ENCODE measurements around the gene SPEN. TPM values are rescaled to one million over a fixed set of nuclear protein-coding genes. Genes with fewer than 3 reads are reported as not detected.
"Not testable (repeated sequence)": the region's sequence is repeated elsewhere in the genome, so short reads cannot be mapped to it uniquely, and the experiment has no call there.

The SPEN gene
- total RNA-seq, 1 experiment from 2014 or later = 46.4 TPM

DNA sequence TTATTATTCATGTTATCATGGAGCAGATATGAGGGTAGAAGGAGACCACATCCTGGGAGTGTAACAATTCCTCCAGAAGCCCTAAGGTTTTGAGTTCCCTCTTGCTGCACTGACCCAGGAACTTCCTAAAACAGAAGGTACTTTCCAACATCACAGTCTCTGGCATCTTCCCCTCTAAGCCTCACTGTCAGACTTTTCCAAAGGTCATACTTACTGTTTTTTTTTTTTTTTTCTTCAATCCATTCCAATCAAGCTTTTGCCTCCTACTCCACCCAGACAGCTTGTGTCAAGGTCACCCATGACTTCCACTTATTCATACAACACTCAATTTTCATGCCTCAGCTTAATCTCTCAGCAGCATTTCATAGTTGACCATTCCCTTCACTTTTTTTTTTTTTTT lies 21.7 kb upstream of the SPEN start:
- H3K27ac Mint-ChIP-seq (ENCODE audit: unreplicated experiment) = no peak overlapping the region

DNA sequence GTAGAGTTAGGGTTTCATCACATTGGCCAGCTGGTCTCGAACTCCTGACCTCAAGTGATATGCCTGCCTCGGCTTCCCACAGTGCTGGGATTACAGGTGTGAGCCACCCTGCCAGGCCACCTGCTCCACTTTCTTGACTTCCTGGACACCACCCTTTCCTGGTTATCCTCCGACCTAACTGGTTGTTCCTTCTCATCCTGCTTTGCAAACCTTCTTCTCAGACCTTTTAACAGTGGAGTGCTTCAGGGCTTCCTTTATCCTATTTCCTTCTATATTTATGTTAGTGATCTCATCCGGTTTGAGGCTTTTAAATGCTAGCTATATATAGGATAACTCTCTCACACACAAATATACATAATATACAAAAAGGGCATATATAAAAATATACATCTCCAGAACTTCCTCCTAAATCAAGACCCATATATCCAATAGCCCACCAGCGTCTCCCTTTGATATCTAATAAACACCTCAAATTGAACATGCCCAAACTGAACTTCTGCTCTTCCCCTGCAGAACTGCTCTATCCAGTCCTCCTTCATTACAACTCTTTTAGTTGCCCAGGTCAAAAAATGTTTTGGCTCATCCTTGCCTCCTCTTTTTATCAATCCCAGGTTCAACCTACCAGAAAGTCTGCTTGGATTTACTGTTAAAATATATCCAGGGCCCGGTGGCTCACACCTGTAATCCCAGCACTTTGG lies 20.5 kb upstream of the SPEN start:
- no peak overlapping the region for H3K27ac Mint-ChIP-seq (ENCODE audit: unreplicated experiment)
- peaks cover 8% of the 10 kb centered on the region for H3K4me1 Mint-ChIP-seq (ENCODE audit: low read depth, unreplicated experiment)
- Histone ChIP-seq H3K36me3 (ENCODE audit: control insufficient read depth, insufficient read depth, low read length) (no peaks in the 10 kb centered on the region), H3K4me1 (no peaks in the 10 kb centered on the region), H3K9me3 (no peaks in the 10 kb centered on the region), H3K4me3 (ENCODE audit: low read depth, low read length) (no peak overlapping the region), H3K27me3 (replicated peaks; ENCODE audit: control insufficient read depth, insufficient read depth, low read length) (no peaks in the 10 kb centered on the region)
- POLR2A ChIA-PET = no interaction called here
- intact Hi-C loops (cut with micrococcal nuclease; ENCODE audit: unreplicated experiment) = no loop called here
- TF ChIP-seq, protein P1, sequence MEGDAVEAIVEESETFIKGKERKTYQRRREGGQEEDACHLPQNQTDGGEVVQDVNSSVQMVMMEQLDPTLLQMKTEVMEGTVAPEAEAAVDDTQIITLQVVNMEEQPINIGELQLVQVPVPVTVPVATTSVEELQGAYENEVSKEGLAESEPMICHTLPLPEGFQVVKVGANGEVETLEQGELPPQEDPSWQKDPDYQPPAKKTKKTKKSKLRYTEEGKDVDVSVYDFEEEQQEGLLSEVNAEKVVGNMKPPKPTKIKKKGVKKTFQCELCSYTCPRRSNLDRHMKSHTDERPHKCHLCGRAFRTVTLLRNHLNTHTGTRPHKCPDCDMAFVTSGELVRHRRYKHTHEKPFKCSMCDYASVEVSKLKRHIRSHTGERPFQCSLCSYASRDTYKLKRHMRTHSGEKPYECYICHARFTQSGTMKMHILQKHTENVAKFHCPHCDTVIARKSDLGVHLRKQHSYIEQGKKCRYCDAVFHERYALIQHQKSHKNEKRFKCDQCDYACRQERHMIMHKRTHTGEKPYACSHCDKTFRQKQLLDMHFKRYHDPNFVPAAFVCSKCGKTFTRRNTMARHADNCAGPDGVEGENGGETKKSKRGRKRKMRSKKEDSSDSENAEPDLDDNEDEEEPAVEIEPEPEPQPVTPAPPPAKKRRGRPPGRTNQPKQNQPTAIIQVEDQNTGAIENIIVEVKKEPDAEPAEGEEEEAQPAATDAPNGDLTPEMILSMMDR (IDR thresholded peaks at IDR 0.05; ENCODE audit: insufficient read depth in 1 of 2, low read depth in 1 of 2, low read length in 1 of 2, severe bottlenecking in 1 of 2, unreplicated experiment in 1 of 2) = no peak
- no TSS peak for BruUV-seq (replicated peaks)
- H3K27me3 Mint-ChIP-seq (ENCODE audit: insufficient read depth, unreplicated experiment) = no peaks in the 10 kb centered on the region
- H3K9me3 Mint-ChIP-seq (ENCODE audit: unreplicated experiment) = no peaks in the 10 kb centered on the region
- H3K36me3 Mint-ChIP-seq (ENCODE audit: insufficient read depth, unreplicated experiment) = no peaks in the 10 kb centered on the region
- CTCF ChIA-PET = no interaction called here
- H3K4me3 Mint-ChIP-seq (ENCODE audit: unreplicated experiment) = no peak overlapping the region
- no peak for DNase-seq

More for the DNA sequence above, 21.7 kb upstream of the SPEN start:
- Histone ChIP-seq H3K4me1 (no peaks in the 10 kb centered on the region), H3K36me3 (ENCODE audit: control insufficient read depth, insufficient read depth, low read length) (no peaks in the 10 kb centered on the region), H3K4me3 (ENCODE audit: low read depth, low read length) (no peak overlapping the region), H3K27me3 (replicated peaks; ENCODE audit: control insufficient read depth, insufficient read depth, low read length) (no peaks in the 10 kb centered on the region), H3K9me3 (no peaks in the 10 kb centered on the region)
- H3K4me1 Mint-ChIP-seq (ENCODE audit: low read depth, unreplicated experiment) = peaks cover 8% of the 10 kb centered on the region
- no peaks in the 10 kb centered on the region for H3K9me3 Mint-ChIP-seq (ENCODE audit: unreplicated experiment)
- POLR2A ChIA-PET = no interaction called here
- intact Hi-C loops (cut with micrococcal nuclease; ENCODE audit: unreplicated experiment) = no loop called here
- H3K27me3 Mint-ChIP-seq (ENCODE audit: insufficient read depth, unreplicated experiment) = no peaks in the 10 kb centered on the region
- H3K36me3 Mint-ChIP-seq (ENCODE audit: insufficient read depth, unreplicated experiment) = peaks cover under 1% of the 10 kb centered on the region
- no peak overlapping the region for H3K4me3 Mint-ChIP-seq (ENCODE audit: unreplicated experiment)
- CTCF ChIA-PET = no interaction called here
- TF ChIP-seq, protein P1 (IDR thresholded peaks at IDR 0.05; ENCODE audit: insufficient read depth in 1 of 2, low read depth in 1 of 2, low read length in 1 of 2, severe bottlenecking in 1 of 2, unreplicated experiment in 1 of 2) = no peak
- DNase-seq = no peak
- no TSS peak for BruUV-seq (replicated peaks)

DNA sequence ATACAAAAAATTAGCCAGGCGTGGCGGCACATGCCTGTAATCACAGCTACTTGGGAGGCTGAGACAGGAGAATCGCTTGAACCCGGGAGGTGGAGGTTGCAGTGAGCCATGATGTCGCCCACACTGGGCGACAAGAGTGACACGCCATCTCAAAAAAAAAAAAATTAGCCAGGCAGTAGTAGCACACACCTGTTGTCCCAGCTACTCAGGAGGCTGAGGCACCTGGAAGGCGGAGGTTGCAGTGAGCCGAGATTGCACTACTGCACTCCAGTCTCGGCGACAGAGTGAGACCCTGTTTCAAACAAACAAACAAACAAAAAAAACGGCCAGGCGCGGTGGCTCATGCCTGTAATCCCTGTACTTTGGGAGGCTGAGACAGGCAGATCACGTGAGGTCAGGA lies 19.9 kb upstream of the SPEN start:
- H3K4me1 ChIP-seq; BruUV-seq (replicated peaks); H3K4me3 Mint-ChIP-seq (ENCODE audit: unreplicated experiment); POLR2A ChIA-PET; H3K27ac Mint-ChIP-seq (ENCODE audit: unreplicated experiment); CTCF ChIA-PET; H3K9me3 Mint-ChIP-seq (ENCODE audit: unreplicated experiment); H3K27me3 Mint-ChIP-seq (ENCODE audit: insufficient read depth, unreplicated experiment); H3K36me3 ChIP-seq (ENCODE audit: control insufficient read depth, insufficient read depth, low read length); H3K4me3 ChIP-seq (ENCODE audit: low read depth, low read length); DNase-seq; H3K27me3 ChIP-seq (replicated peaks; ENCODE audit: control insufficient read depth, insufficient read depth, low read length); H3K36me3 Mint-ChIP-seq (ENCODE audit: insufficient read depth, unreplicated experiment); intact Hi-C loops (cut with micrococcal nuclease; ENCODE audit: unreplicated experiment); H3K9me3 ChIP-seq; H3K4me1 Mint-ChIP-seq (ENCODE audit: low read depth, unreplicated experiment): not testable (repeated sequence)

GRCh38 chr1:15828931-15829330 lies 18.6 kb upstream of the SPEN start:
- BruUV-seq (replicated peaks); H3K36me3 ChIP-seq (ENCODE audit: control insufficient read depth, insufficient read depth, low read length); H3K36me3 Mint-ChIP-seq (ENCODE audit: insufficient read depth, unreplicated experiment); POLR2A ChIA-PET; H3K27ac Mint-ChIP-seq (ENCODE audit: unreplicated experiment); H3K9me3 Mint-ChIP-seq (ENCODE audit: unreplicated experiment); H3K27me3 ChIP-seq (replicated peaks; ENCODE audit: control insufficient read depth, insufficient read depth, low read length); H3K4me3 ChIP-seq (ENCODE audit: low read depth, low read length); H3K4me1 ChIP-seq; H3K4me1 Mint-ChIP-seq (ENCODE audit: low read depth, unreplicated experiment); intact Hi-C loops (cut with micrococcal nuclease; ENCODE audit: unreplicated experiment); H3K4me3 Mint-ChIP-seq (ENCODE audit: unreplicated experiment); DNase-seq; H3K27me3 Mint-ChIP-seq (ENCODE audit: insufficient read depth, unreplicated experiment); H3K9me3 ChIP-seq: not testable (repeated sequence)
- CTCF ChIA-PET = interaction anchor here (1.3 kb wide), 1 partner anchor 13 kb away, joined by 12 read pairs; no protein-coding TSS in a partner anchor
